Colon (tissue), 2 donors: ENCODE measurements around the gene CSRP1.

Experiments
- FAIRE-seq: peaks from 2 replicates; lab custom pipeline; 2012; peaks lifted over from hg19 to GRCh38; lab: Jason Lieb, UNC
- donor health status: control.
- donor health status: control.

The CSRP1 gene

DNA sequence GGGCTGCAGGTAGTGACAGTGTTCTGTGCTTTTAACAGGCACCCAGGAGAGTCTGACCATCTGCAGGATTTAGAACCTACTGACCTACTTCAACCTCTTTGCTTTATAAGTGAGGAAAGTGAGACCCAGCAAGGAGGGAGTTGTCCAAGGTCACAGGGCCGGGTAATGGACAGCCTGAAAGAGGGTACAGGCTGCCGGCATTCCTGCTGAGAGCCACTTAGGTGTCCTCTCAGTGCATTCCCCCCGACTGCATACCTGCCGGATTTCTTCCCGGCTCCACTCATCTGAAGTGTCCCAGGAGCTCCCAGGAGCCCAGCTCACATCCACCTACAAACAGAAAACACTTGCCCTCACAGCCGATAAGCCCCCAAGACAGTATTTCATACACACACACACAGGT is 51.8 kb downstream of the CSRP1 start:
- no peak for FAIRE-seq

DNA sequence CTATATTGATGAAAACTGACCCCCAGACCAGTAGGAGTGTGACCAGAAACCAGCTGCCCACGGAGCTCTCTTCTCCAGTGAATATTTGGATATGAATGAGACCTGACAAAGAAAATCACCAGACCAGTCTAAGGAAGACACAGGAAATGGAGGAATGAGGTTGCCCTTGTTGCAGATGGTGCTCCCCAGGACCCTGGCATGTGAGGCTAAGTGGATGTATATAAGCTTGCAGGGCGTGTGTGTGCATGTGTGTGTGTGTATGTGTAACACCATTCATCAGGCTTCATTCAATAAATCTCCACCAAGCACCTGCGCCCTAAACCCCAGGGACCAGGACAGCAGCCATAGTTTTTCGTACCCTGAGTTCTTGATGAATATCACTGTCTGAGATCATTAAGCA is 52.3 kb downstream of the CSRP1 start:
- FAIRE-seq, result no peak

DNA sequence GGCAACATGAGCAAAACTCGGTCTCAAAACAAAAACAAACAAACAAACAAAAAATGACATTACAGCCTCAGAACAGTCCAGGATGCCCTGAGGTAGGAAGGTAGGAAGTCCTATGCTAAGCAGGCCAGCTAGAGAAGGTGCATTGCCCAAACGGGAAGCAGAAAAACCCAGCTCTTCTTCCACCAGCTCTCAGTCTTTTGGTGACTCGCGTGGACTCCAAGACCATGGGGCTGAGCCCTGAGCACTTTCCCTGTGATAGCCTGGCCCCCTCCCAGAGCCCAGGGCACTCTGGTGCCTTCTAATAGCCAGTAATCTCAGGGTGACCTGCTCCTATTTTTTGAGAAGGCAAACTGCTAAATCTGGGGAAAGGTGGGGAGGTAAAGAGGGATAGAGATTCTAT is 54.1 kb downstream of the CSRP1 start:
- no peak for FAIRE-seq

DNA sequence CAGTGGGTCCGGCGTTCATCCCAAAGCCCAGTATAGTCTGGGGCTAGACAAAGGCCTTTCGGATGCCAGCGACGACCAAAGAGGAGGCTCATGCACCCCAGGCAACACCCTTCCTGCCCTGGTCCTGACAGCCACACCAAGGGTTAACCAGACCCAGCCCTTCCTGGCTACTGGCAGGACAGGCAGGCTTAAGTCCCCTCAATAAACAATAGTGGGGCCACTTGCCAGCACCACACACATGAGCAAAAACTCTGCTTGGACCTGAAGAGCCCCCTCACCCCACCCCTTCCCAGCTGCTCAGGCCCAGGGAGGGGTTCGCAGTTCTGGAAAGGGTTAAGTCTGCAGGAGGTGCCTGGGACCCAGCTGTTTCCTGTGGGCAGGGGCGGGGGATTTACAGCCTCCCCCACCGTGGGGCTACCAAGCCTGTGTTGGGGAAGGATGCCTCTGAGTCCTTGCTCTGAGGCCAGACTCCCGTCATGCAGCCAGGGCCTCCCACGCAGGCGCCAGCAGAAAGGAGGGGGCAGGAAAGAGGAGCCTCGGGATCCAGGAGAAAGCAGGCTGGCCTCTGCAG is 56.1 kb downstream of the CSRP1 start:
- FAIRE-seq, result no peak

DNA sequence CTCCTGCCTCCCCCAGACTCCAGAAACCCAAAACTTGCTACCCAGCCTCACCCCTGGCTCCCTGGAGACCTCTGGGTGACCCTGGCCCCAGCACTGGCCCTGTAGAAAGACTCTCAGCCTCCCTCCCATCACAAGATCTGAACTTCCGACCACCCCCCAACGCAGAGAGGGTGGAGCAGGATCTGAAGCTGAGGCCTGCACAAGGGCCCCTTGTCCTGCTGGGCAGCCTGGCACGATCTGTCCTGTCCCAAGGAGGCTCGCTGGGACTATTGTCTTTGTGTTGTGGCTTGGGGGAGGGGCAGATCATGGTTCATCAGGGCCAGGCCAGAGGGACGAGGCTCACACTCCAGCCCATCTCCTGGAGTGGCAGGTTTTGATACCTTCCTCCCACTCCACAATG is 57.9 kb downstream of the CSRP1 start:
- no peak for FAIRE-seq

DNA sequence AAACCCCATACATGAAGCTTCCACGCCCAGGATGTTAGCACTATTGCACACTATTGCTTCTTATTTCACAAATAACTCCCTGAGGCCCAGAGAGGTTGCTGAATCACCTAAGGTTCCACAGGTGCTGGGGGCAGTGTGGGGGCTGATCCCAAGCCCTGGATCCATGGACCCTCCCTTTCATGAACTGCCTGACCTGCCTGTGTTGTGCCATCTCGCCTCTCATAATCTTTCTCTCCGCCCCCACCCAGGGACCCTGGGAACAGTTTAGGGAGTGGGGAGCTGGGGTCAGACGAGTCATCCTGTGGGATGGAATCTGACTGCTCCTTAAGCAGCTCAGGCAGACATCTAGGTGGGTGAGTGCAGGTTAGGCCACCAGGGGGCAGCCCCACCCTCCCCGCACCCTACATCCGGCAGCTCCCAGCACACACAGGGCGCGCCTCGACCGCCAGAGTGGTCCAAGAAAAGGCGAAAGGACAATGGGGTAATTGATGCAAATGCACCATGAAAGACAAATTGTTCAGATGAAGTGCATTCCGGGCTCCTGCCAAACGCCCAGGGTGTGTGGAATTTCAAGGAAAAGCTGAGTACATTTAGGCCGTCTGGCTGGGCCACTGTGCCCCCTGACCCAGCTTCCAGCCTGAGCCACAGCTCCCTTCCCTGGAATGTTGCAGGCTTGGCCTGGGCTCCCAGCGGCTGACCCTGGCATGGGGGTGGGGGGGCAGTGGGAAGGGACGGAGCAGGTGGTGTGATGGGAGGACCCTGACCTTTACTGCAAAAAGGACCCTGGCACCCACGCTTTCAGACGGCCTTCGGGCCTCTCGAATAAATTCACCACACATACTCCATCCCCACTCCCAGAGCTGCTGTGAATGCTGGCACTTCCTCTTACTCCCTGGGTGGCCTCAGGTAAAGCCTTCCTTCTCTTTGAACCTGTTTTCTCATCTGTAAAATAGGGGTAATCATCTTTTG is 58.7 kb downstream of the CSRP1 start:
- FAIRE-seq, result no peak

DNA sequence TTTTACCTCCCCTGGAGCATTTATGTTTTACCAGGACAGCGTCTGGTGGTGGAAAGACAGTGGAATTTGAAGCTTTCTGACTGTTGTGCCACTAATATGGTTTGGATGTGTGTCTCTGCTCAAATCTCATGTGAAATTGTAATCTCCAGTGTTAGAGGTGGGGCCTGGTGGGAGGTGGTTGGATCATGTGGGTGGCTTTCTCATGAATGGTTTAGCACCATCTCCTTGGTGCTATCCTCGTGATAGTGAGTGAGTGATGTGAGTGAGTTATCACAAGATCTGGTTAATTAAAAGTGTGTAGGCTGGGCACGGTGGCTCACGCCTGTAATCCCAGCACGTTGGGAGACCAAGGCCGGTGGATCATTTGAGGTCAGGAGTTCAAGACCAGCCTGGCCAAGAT is 61.6 kb downstream of the CSRP1 start:
- no peak for FAIRE-seq

DNA sequence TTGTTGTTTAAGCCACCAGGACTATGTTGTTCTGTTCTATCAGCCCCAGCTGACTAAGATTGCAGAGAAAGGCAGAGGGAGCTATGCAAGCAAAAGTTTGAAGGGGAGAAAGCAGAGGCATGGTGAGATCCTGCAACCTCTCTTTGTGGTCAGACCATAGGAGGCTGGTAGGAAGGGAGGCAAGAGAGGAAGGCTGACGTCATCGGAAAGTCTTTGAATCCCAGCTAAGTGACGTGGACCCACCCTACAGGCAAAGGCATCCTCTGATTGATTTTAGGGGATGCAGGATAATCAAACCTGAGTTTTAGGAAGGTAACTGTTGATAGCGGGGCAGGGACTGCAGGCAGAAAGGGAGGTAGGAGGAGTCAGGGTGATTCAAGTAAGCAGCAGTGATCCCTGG is 62.1 kb downstream of the CSRP1 start:
- FAIRE-seq, result no peak

DNA sequence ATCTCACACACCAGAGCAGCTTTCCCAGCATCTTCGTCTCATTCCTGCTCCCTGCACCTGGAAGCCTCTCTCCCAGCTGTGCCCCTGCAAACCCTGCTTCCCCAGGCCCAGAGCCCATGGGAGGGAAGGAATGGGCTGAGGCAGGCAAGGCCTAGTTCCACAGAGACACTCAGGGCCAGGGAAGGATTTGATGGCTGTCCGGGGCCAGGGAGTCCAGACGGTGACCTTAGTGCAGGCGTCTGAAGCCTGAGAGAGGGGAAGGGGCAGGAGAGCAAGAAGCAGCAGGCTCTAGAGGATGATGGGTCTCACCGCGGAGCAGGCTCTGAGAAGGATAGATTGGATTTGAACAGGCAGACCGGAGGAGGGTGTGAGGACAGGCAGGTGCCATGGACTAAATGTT is 63.2 kb downstream of the CSRP1 start:
- FAIRE-seq, result no peak

DNA sequence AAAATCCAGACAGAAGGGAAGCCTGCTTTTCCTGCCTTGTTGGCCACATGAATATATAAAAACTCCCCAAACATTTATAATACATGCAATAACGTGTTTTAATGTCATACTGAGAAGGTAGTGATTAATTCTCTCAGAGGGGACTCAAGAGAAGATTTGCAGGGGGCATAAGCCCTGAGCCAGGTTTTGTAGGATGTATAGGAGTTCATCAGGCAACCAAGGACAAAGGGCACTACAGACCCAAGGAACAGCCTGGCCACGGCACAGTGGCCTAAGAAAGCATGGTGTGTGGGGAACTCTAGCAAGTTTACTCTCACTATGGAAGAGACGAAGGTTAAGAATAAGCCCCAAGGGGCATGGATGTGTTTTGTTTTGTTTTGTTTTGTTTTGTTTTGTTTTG is 70.0 kb downstream of the CSRP1 start:
- no peak for FAIRE-seq

DNA sequence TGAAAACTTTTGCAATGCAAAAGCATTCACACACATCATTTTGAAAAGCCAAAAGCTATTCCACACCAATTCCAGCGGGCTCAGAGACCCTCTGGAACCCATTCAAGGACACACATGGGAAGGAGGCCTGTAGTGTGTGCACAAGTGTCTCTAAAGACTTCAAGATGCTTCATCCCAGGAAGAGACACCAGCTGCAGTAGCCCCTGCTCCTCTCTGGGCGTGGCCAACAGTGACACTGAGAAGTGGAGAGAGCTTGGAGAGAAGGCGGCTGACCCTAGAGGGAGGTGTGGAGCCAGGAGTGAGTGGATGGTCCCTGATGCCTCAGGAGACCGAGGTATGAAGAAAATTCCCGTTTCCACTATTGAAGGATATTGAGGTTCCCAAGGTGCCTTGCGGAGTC is 70.5 kb downstream of the CSRP1 start:
- FAIRE-seq, result no peak

DNA sequence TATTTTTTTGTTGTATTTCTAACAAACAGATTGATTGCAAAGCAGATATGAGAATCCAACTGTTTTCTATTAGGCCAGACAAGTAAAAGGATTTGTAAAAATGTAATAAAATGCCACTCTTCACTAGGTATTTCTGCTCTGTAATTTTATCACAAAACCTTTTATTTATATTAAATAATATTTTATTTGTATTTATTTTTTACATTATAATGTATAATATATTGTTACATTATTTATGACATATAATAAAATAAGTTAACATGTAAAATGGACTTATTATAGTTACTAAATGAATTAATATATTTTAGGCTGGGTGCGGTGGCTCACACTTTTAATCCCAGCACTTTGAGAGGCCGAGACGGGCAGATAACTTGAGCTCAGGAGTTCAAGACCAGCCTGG is 72.7 kb downstream of the CSRP1 start:
- no peak for FAIRE-seq

DNA sequence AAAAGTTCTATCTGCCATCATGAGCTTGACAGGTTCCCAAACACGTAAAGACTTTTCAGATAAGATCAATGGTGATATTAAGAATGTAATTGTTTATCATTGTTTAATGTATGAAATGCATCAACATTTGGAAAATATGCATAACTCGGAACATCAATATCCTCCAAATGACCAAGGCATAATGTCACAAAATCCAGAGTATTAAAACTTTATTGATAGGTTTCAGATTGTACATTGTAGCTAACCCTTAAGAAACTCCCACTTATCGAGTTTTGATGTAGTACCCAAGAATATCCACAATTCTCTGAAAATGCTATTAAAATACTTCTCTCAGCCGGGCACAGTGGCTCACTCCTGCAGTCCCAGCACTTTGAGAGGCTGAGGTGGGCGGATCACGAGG is 73.3 kb downstream of the CSRP1 start:
- FAIRE-seq, result no peak
